GM23338 (cell line): ENCODE results near the gene RSPRY1. TPM values are rescaled to one million over a fixed set of nuclear protein-coding genes. Genes with fewer than 3 reads are reported as not detected.

Experiments
- ATAC-seq: fragments of 200-7000 bp; cut with Tn5 transposase; 3 replicates; pipeline ENCODE4 v1.9.1; 2020
- DNase-seq: peaks from one replicate; pipeline ENCODE4 v3.0.0-alpha.2; 2015; ENCODE audit warnings: low spot score
- H2AFZ ChIP-seq: fragments of 200-600 bp; sonication (generic); 2 replicates; pipeline ENCODE4 v1.8.0; 2016; ENCODE audit warnings: antibody characterized with exemption, mild to moderate bottlenecking, moderate library complexity
- H3F3A ChIP-seq: fragments of 200-600 bp; sonication (generic); replicated peaks from 2 replicates; pipeline ENCODE4 v1.8.0; 2017; ENCODE audit warnings: antibody characterized with exemption, mixed run types, low read depth
- H3K27ac ChIP-seq: fragments of 200-600 bp; sonication (generic); 2 replicates; pipeline ENCODE4 v1.6.1; 2016; ENCODE audit warnings: low read depth
- H3K27me3 ChIP-seq: fragments of 200-600 bp; sonication (generic); 2 replicates; pipeline ENCODE4 v1.8.0; 2016; ENCODE audit warnings: mild to moderate bottlenecking, mixed run types, moderate library complexity; ENCODE audit not compliant: insufficient read depth
- H3K36me3 ChIP-seq: fragments of 200-600 bp; sonication (generic); 2 replicates; pipeline ENCODE4 v1.8.0; 2016; ENCODE audit warnings: mild to moderate bottlenecking; ENCODE audit not compliant: insufficient read depth
- H3K4me1 ChIP-seq: fragments of 200-600 bp; sonication (generic); 2 replicates; pipeline ENCODE4 v1.8.0; 2016; ENCODE audit warnings: mild to moderate bottlenecking, moderate library complexity; ENCODE audit not compliant: insufficient read depth
- H3K4me2 ChIP-seq: fragments of 200-600 bp; sonication (generic); 2 replicates; pipeline ENCODE4 v1.7.1; 2017; ENCODE audit warnings: mixed run types
- H3K4me3 ChIP-seq: fragments of 200-600 bp; sonication (generic); 2 replicates; pipeline ENCODE4 v1.6.1; 2016; ENCODE audit warnings: mixed run types
- H3K79me2 ChIP-seq: fragments of 200-600 bp; sonication (generic); replicated peaks from 2 replicates; pipeline ENCODE4 v1.8.0; 2017; ENCODE audit warnings: mild to moderate bottlenecking; ENCODE audit not compliant: insufficient read depth
- H3K9me2 ChIP-seq: fragments of 200-600 bp; sonication (generic); 2 replicates; pipeline ENCODE4 v1.8.0; 2017; ENCODE audit not compliant: insufficient read depth
- H4K20me1 ChIP-seq: fragments of 200-600 bp; sonication (generic); replicated peaks from 2 replicates; pipeline ENCODE4 v1.8.0; 2017; ENCODE audit warnings: mild to moderate bottlenecking; ENCODE audit not compliant: insufficient read depth
- H3K27ac Mint-ChIP-seq: 2 replicates; pipeline ENCODE4 v1.8.0; 2020; ENCODE audit warnings: inconsistent platforms, mild to moderate bottlenecking, moderate library complexity, mixed read lengths
- H3K27me3 Mint-ChIP-seq: 3 replicates; pipeline ENCODE4 v1.8.0; 2022; ENCODE audit warnings: low read depth, mild to moderate bottlenecking, moderate library complexity, mixed read lengths, inconsistent platforms; ENCODE audit not compliant: insufficient read depth, poor library complexity
- H3K36me3 Mint-ChIP-seq: 3 replicates; pipeline ENCODE4 v1.8.0; 2021; ENCODE audit warnings: low read depth, mild to moderate bottlenecking, inconsistent platforms, moderate library complexity, mixed read lengths
- H3K4me1 Mint-ChIP-seq: 3 replicates; pipeline ENCODE4 v1.8.0; 2020; ENCODE audit warnings: mild to moderate bottlenecking, inconsistent platforms, mixed read lengths
- H3K4me3 Mint-ChIP-seq: 3 replicates; pipeline ENCODE4 v1.8.0; 2021; ENCODE audit warnings: moderate library complexity, mild to moderate bottlenecking, inconsistent platforms, mixed read lengths
- H3K9me3 Mint-ChIP-seq: 3 replicates; pipeline ENCODE4 v1.8.0; 2020; ENCODE audit warnings: moderate library complexity, mild to moderate bottlenecking, inconsistent platforms, mixed read lengths
- CREB1 ChIP-seq: fragments of 250-450 bp; sonication (Bioruptor Pico); IDR thresholded peaks from 2 replicates; pipeline ENCODE4 v1.5.0; 2020; ENCODE audit warnings: low read depth, mild to moderate bottlenecking, moderate library complexity
- EZH2 ChIP-seq: fragments of 200-600 bp; sonication (generic); IDR thresholded peaks from one replicate; pipeline ENCODE4 v1.8.0; 2017; ENCODE audit warnings: antibody characterized with exemption, mild to moderate bottlenecking, low read depth; ENCODE audit not compliant: unreplicated experiment
- EZH2phosphoT487 ChIP-seq: fragments of 200-600 bp; sonication (generic); IDR thresholded peaks from one replicate; pipeline ENCODE4 v1.8.1; 2018; ENCODE audit warnings: antibody characterized with exemption; ENCODE audit not compliant: unreplicated experiment
- JUNB ChIP-seq: IDR thresholded peaks from one replicate; pipeline ENCODE4 v1.6.1; 2016; ENCODE audit warnings: antibody characterized with exemption; ENCODE audit not compliant: unreplicated experiment
- NANOG ChIP-seq: IDR thresholded peaks from 2 replicates; pipeline ENCODE4 v1.6.1; 2016; ENCODE audit warnings: antibody characterized with exemption, borderline replicate concordance
- POLR2AphosphoS5 ChIP-seq: IDR thresholded peaks from 2 replicates; pipeline ENCODE4 v1.6.1; 2016; ENCODE audit warnings: antibody characterized with exemption, low read depth
- STAT1 ChIP-seq: IDR thresholded peaks from one replicate; pipeline ENCODE4 v1.6.1; 2016; ENCODE audit warnings: antibody characterized with exemption; ENCODE audit not compliant: unreplicated experiment
- ZNF114 ChIP-seq: fragments of 250-450 bp; sonication (Bioruptor Pico); IDR thresholded peaks from 2 replicates; pipeline ENCODE4 v1.5.0; 2020; ENCODE audit warnings: mild to moderate bottlenecking, moderate library complexity
- ZNF331 ChIP-seq: fragments of 250-450 bp; sonication (Bioruptor Pico); IDR thresholded peaks from 2 replicates; pipeline ENCODE4 v1.5.0; 2020; ENCODE audit warnings: low read depth, mild to moderate bottlenecking, moderate library complexity
- polyA plus RNA-seq: library from polyadenylated mRNA; unstranded; fragments of >200 nt; fragmentation: Nextera tagmentation; extraction: Ambion mirVana; gene quantifications from 2 replicates; pipeline ENCODE4 v1.2.1, GENCODE V29; 2016
- total RNA-seq: library from RNA; depleted of rRNA; stranded (reverse); fragments of >200 nt; shearing (Covaris generic); gene quantifications from 2 replicates; pipeline ENCODE4 v1.2.3, GENCODE V29; 2014
- TF ChIP-seq, protein P1 (sequence below): IDR thresholded peaks from one replicate; pipeline ENCODE4 v1.6.1; 2018; ENCODE audit warnings: antibody characterized with exemption; ENCODE audit not compliant: unreplicated experiment
- TF ChIP-seq, protein P2 (sequence below): IDR thresholded peaks from 2 replicates; pipeline ENCODE4 v1.6.1; 2016; ENCODE audit warnings: antibody characterized with exemption

The RSPRY1 gene
- total and polyA plus RNA-seq, 2 experiments from 2014 or later = 25.8 to 35.9 TPM

DNA sequence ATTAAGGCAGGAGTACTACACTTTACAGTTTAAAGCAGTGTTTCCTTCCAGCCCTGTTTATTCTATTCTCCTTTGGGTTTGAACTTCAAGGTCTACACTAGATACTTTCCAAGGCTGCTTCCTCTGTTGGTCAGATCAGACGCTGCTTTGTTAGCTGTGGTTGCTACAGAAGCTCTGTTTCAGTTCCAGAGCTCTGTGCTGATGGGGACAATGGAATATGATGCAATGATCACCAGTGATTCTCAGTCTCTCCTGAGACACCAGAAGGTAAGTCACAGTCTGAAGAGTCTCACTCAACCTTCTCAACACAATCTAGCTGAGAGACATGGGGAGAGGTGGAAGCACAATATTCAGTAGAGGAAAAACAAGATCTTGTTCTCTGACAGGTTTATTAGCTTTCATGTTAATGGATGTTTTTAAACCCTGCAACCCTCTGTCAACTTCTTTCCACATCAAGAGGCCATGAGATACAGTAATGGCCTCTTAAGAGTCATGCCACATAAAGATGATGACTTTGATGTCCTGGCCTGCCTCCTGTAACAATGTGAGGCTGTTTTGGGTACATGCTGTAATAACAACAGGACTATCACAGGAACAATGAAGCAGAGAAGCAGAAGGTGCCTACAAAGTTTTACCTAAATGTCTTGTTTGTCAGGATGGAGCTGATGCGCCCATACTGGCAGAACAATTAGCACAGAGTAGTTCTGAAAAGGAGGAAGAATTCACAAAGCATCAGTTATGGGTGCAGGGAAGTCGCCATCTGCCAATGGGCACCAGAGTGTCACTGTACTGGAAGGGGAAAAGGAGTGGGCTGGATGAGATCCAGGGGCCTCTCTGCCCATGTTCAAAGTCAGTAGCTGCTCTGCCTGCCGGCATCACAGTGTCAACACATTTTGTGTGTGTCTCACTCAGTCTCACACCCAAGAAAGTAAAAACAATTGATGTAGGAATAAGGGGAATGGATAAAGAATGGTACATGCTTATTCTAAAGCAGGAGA lies 33.7 kb upstream of the RSPRY1 start:
- peak overlapping the region; percentile 87 for H3K27ac Mint-ChIP-seq
- peaks cover 13% of the 10 kb centered on the region for H3K27me3 Mint-ChIP-seq
- H3K4me1 Mint-ChIP-seq = peaks cover 43% of the 10 kb centered on the region
- ATAC-seq = no peak
- TF ChIP-seq NANOG (no peak), CREB1 (no peak), JUNB (no peak), ZNF114 (no peak)
- H3K9me3 Mint-ChIP-seq = no peaks in the 10 kb centered on the region; the same call in 2 of the 3 replicates
- Histone ChIP-seq H3K27ac (peak overlapping the region; percentile 53), H3F3A (no peaks in the 10 kb centered on the region), H4K20me1 (no peaks in the 10 kb centered on the region), H3K27me3 (no peaks in the 10 kb centered on the region), H3K9me2 (no peaks in the 10 kb centered on the region), H3K79me2 (no peaks in the 10 kb centered on the region), H3K4me2 (no peak overlapping the region), H2AFZ (no peak overlapping the region), H3K36me3 (peaks cover 17% of the 10 kb centered on the region), H3K4me3 (no peak overlapping the region), H3K4me1 (peaks cover 33% of the 10 kb centered on the region)
- H3K36me3 Mint-ChIP-seq = peaks cover 46% of the 10 kb centered on the region
- DNase-seq = no peak
- no peak overlapping the region for H3K4me3 Mint-ChIP-seq

DNA sequence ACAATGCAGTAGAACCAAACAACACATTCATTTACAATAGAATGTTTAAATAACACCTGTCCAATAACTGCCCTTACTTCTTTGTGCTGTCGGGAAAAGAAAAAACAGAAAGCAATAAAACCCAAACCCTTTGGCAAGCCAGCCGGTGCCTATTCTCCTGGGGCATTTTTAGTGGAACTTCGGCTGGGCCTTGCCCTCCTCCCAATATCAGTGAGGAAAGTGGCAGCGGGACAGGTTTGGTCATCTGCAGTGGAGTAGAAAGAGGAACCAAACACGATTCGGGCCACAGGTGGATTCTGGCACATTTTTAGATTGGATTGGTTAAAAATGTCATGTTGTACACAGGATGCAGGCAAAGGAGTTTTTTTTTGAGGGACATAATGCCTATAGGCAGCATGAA lies 32.3 kb upstream of the RSPRY1 start:
- DNase-seq (no peak), ATAC-seq (no peak)
- Histone ChIP-seq H3K4me3 (no peak overlapping the region), H3K4me1 (peaks cover 19% of the 10 kb centered on the region), H3K27ac (no peak overlapping the region), H3K27me3 (no peaks in the 10 kb centered on the region), H3K79me2 (no peaks in the 10 kb centered on the region), H3K36me3 (peaks cover 19% of the 10 kb centered on the region), H4K20me1 (no peaks in the 10 kb centered on the region), H2AFZ (no peak overlapping the region), H3K4me2 (no peak overlapping the region), H3F3A (no peaks in the 10 kb centered on the region), H3K9me2 (no peaks in the 10 kb centered on the region)
- Mint-ChIP-seq H3K27ac (0 out of 2 replicates have a peak overlapping the region, but pooled peaks have one; percentile 11), H3K27me3 (peaks cover 4% of the 10 kb centered on the region), H3K36me3 (peaks cover 53% of the 10 kb centered on the region), H3K9me3 (no peaks in the 10 kb centered on the region), H3K4me1 (peaks cover 33% of the 10 kb centered on the region), H3K4me3 (no peak overlapping the region)
- TF ChIP-seq, protein P1, sequence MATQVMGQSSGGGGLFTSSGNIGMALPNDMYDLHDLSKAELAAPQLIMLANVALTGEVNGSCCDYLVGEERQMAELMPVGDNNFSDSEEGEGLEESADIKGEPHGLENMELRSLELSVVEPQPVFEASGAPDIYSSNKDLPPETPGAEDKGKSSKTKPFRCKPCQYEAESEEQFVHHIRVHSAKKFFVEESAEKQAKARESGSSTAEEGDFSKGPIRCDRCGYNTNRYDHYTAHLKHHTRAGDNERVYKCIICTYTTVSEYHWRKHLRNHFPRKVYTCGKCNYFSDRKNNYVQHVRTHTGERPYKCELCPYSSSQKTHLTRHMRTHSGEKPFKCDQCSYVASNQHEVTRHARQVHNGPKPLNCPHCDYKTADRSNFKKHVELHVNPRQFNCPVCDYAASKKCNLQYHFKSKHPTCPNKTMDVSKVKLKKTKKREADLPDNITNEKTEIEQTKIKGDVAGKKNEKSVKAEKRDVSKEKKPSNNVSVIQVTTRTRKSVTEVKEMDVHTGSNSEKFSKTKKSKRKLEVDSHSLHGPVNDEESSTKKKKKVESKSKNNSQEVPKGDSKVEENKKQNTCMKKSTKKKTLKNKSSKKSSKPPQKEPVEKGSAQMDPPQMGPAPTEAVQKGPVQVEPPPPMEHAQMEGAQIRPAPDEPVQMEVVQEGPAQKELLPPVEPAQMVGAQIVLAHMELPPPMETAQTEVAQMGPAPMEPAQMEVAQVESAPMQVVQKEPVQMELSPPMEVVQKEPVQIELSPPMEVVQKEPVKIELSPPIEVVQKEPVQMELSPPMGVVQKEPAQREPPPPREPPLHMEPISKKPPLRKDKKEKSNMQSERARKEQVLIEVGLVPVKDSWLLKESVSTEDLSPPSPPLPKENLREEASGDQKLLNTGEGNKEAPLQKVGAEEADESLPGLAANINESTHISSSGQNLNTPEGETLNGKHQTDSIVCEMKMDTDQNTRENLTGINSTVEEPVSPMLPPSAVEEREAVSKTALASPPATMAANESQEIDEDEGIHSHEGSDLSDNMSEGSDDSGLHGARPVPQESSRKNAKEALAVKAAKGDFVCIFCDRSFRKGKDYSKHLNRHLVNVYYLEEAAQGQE = no peak
- TF ChIP-seq EZH2 (no peak), POLR2AphosphoS5 (no peak), STAT1 (no peak), ZNF331 (no peak), CREB1 (no peak), JUNB (no peak), EZH2phosphoT487 (no peak)
- TF ChIP-seq, protein P2, sequence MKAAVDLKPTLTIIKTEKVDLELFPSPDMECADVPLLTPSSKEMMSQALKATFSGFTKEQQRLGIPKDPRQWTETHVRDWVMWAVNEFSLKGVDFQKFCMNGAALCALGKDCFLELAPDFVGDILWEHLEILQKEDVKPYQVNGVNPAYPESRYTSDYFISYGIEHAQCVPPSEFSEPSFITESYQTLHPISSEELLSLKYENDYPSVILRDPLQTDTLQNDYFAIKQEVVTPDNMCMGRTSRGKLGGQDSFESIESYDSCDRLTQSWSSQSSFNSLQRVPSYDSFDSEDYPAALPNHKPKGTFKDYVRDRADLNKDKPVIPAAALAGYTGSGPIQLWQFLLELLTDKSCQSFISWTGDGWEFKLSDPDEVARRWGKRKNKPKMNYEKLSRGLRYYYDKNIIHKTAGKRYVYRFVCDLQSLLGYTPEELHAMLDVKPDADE = no peak
